Neuronal stem cell (in vitro differentiated cells): ENCODE measurements around the gene ETS1.

Experiments
- DNase-seq: peaks from one replicate; pipeline ENCODE4 v3.0.0-alpha.2; 2013; ENCODE audit warnings: low spot score
- H2AFZ ChIP-seq: one replicate; pipeline ENCODE4 v1.6.1; 2013; ENCODE audit warnings: mild to moderate bottlenecking, low read length, inconsistent platforms
- H2AK5ac ChIP-seq: 2 replicates; pipeline ENCODE4 v1.6.1; 2013; ENCODE audit warnings: low read depth, mild to moderate bottlenecking, inconsistent platforms, low read length, moderate library complexity, mixed read lengths
- H2BK120ac ChIP-seq: 2 replicates; pipeline ENCODE4 v1.6.1; 2013; ENCODE audit warnings: low read depth, mild to moderate bottlenecking, inconsistent platforms, low read length, moderate library complexity, mixed read lengths
- H2BK12ac ChIP-seq: one replicate; pipeline ENCODE4 v1.6.1; 2013; ENCODE audit warnings: low read length, inconsistent platforms
- H2BK15ac ChIP-seq: 2 replicates; pipeline ENCODE4 v1.6.1; 2013; ENCODE audit warnings: mild to moderate bottlenecking, low read length, inconsistent platforms, mixed read lengths
- H2BK5ac ChIP-seq: one replicate; pipeline ENCODE4 v1.6.1; 2013; ENCODE audit warnings: inconsistent platforms, mild to moderate bottlenecking, low read length, moderate library complexity
- H3K14ac ChIP-seq: one replicate; pipeline ENCODE4 v1.6.1; 2013; ENCODE audit warnings: low read length, inconsistent platforms
- H3K18ac ChIP-seq: 2 replicates; pipeline ENCODE4 v1.6.1; 2013; ENCODE audit warnings: low read length, inconsistent platforms
- H3K23ac ChIP-seq: 2 replicates; pipeline ENCODE4 v1.6.1; 2013; ENCODE audit warnings: low read depth, mild to moderate bottlenecking, mixed read lengths, low read length, inconsistent platforms; ENCODE audit not compliant: poor library complexity
- H3K27ac ChIP-seq: replicated peaks from 3 replicates; pipeline ENCODE4 v1.5.1; 2013; ENCODE audit warnings: low read length, inconsistent platforms
- H3K27me3 ChIP-seq, 3 experiments: 2 replicates each; pipeline ENCODE4 v1.6.1; 2013; ENCODE audit warnings: low read length in 3 of 3, mild to moderate bottlenecking in 2 of 3, inconsistent platforms in 1 of 3, low read depth in 1 of 3, mixed read lengths in 1 of 3, moderate library complexity in 1 of 3; ENCODE audit not compliant: control insufficient read depth in 3 of 3, insufficient read depth in 3 of 3
- H3K36me3 ChIP-seq, 2 donors: replicated peaks in 1 of 2; 2 replicates each; pipeline ENCODE4 v1.6.1; 2013; ENCODE audit warnings: low read length in 2 of 2; ENCODE audit not compliant: control insufficient read depth in 2 of 2, insufficient read depth in 2 of 2
- H3K4ac ChIP-seq: 2 replicates; pipeline ENCODE4 v1.6.1; 2013; ENCODE audit warnings: inconsistent platforms, mild to moderate bottlenecking, low read length, moderate library complexity
- H3K4me1 ChIP-seq, 2 donors: 1 replicate in 1 of 2; 2 replicates in 1 of 2; pipeline ENCODE4 v1.6.1; 2013; ENCODE audit warnings: low read length in 2 of 2, low read depth in 1 of 2; ENCODE audit not compliant: control insufficient read depth in 2 of 2, insufficient read depth in 1 of 2
- H3K4me2 ChIP-seq: one replicate; pipeline ENCODE4 v1.6.1; 2013; ENCODE audit warnings: mild to moderate bottlenecking, low read length, inconsistent platforms; ENCODE audit not compliant: insufficient read depth, poor library complexity, severe bottlenecking
- H3K4me3 ChIP-seq, 2 donors: 2 replicates each; pipeline ENCODE4 v1.5.1; 2013; ENCODE audit warnings: low read length in 2 of 2, mild to moderate bottlenecking in 2 of 2, inconsistent platforms in 1 of 2, moderate library complexity in 1 of 2
- H3K79me1 ChIP-seq: one replicate; pipeline ENCODE4 v1.6.1; 2013; ENCODE audit warnings: low read depth, mild to moderate bottlenecking, inconsistent platforms, low read length, moderate library complexity
- H3K9ac ChIP-seq: one replicate; pipeline ENCODE4 v1.6.1; 2013; ENCODE audit warnings: mild to moderate bottlenecking, low read depth, low read length, inconsistent platforms; ENCODE audit not compliant: poor library complexity
- H3K9me3 ChIP-seq, 2 donors: replicated peaks in 1 of 2; 2 replicates each; pipeline versions ENCODE3 to v1.6.1; 2013; ENCODE audit warnings: low read length in 2 of 2, mild to moderate bottlenecking in 2 of 2, inconsistent platforms in 1 of 2, low read depth in 1 of 2, mixed read lengths in 1 of 2, moderate library complexity in 1 of 2; ENCODE audit not compliant: control insufficient read depth in 2 of 2, insufficient read depth in 1 of 2
- H4K8ac ChIP-seq: one replicate; pipeline ENCODE4 v1.6.1; 2013; ENCODE audit warnings: low read depth, mild to moderate bottlenecking, inconsistent platforms, low read length, moderate library complexity
- H4K91ac ChIP-seq: one replicate; pipeline ENCODE4 v1.6.1; 2013; ENCODE audit warnings: low read length, low read depth, mild to moderate bottlenecking, inconsistent platforms; ENCODE audit not compliant: poor library complexity
- WGBS, 2 donors: extraction: QIAGEN DNeasy Blood & Tissue Kit; methylation state at CpG; one replicate each; pipeline ENCODE4 v1.1.7; 2013; ENCODE audit warnings: missing lambda C conversion rate in 2 of 2, mixed read lengths in 1 of 2; ENCODE audit not compliant: insufficient read length in 2 of 2, insufficient replicate concordance in 1 of 2; ENCODE audit errors: extremely low coverage in 2 of 2; 5-methylcytosine and 5-hydroxymethylcytosine counted together

Gene ETS1

DNA sequence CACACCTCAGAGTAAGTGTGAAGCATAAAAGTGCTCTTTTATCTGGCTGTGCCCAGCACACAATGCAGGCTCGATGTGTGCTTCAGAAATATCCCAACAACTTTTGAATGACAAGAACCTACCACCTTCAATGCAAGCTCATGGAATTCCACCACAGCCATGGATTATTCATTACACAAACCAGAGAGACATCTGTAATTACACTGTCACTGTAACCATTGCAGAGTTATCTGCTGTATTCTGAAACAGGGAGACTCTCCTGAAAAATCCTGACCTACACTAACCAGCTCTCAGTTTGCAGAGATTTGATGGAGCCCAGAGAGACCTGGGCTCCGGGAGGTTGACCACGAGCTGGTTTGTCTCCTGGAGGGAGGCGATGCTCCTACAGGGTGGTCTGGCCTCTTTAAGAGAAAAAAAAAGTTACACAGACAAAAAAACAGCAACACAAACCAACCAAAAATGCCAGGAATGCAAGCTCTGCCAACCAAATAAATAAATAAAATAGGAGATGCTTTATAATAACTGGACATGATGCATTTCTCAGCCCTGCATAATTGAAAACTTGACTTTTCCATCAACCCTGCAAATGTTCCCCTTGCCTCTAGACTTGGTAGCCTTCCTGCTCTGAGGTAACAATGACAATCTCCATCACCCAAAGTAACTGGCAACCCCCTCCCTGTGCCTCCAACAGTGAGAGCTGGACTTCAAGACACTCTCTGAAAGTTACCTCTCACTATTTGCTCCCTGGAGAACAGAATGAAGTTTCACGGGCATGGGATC, 69.7 kb downstream of the ETS1 start:
- no peak overlapping the region for H3K4me2 ChIP-seq
- H3K18ac ChIP-seq, result no peak overlapping the region
- no CpG with 5 or more reads among the region's 5 CpGs for WGBS, 2 donors
- no peak overlapping the region for H3K27ac ChIP-seq
- peaks cover 0 to 36% (median 8%) of the 10 kb centered on the region in 3 experiments for H3K27me3 ChIP-seq
- H4K91ac ChIP-seq, result no peak overlapping the region
- no peak overlapping the region for H3K23ac ChIP-seq
- H2BK15ac ChIP-seq, result no peak overlapping the region
- DNase-seq, result no peak
- H2AFZ ChIP-seq, result no peak overlapping the region
- H3K9me3 ChIP-seq, result no peaks in the 10 kb centered on the region
- H3K4me3 ChIP-seq, result no peak overlapping the region
- no peaks in the 10 kb centered on the region for H3K79me1 ChIP-seq
- H2BK120ac ChIP-seq, result no peak overlapping the region
- no peak overlapping the region for H3K4ac ChIP-seq
- H3K36me3 ChIP-seq, result peaks cover 0 to 8% of the 10 kb centered on the region in 2 donors
- no peak overlapping the region for H4K8ac ChIP-seq
- H3K14ac ChIP-seq, result no peak overlapping the region
- H3K4me1 ChIP-seq, result peaks cover 5 to 11% of the 10 kb centered on the region in 2 donors
- H3K9ac ChIP-seq, result no peak overlapping the region
- no peak overlapping the region for H2AK5ac ChIP-seq
- no peak overlapping the region for H2BK5ac ChIP-seq
- no peak overlapping the region for H2BK12ac ChIP-seq

DNA sequence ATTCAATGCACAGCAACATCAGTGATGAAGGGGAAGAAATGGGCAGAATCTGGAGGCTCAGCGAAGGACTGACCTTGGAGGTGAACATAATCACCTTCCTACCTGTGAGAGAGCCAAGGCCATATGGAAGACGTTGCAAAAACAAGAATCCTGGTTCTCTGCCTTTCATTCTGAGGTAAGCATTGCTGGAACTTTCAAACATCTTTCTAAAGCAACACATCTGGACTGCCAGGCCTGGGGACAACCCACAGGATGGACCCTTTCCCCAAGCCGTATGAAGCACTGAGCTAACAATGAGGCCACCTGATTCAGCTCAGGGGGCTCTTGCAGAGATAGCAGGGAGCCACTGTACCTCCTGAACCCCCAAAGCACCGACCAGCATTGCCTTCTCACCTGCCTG, 70.5 kb downstream of the ETS1 start:
- Histone ChIP-seq H2BK5ac (no peak overlapping the region), H3K4ac (no peak overlapping the region), H3K14ac (no peak overlapping the region), H3K4me3 (no peak overlapping the region), H2BK120ac (no peak overlapping the region), H3K36me3 (peaks cover 0 to 11% of the 10 kb centered on the region in 2 donors), H2AFZ (no peak overlapping the region), H3K9ac (no peak overlapping the region), H3K4me1 (peaks cover 4 to 10% of the 10 kb centered on the region in 2 donors), H2AK5ac (no peak overlapping the region), H3K27me3 (peaks cover 0 to 32% (median 8%) of the 10 kb centered on the region in 3 experiments), H3K79me1 (no peaks in the 10 kb centered on the region), H3K4me2 (no peak overlapping the region), H3K23ac (no peak overlapping the region), H3K9me3 (no peaks in the 10 kb centered on the region), H3K18ac (no peak overlapping the region), H2BK15ac (no peak overlapping the region), H3K27ac (no peak overlapping the region), H4K8ac (no peak overlapping the region), H2BK12ac (no peak overlapping the region), H4K91ac (no peak overlapping the region)
- no CpG with 5 or more reads among the region's 4 CpGs for WGBS, 2 donors
- DNase-seq, result no peak

DNA sequence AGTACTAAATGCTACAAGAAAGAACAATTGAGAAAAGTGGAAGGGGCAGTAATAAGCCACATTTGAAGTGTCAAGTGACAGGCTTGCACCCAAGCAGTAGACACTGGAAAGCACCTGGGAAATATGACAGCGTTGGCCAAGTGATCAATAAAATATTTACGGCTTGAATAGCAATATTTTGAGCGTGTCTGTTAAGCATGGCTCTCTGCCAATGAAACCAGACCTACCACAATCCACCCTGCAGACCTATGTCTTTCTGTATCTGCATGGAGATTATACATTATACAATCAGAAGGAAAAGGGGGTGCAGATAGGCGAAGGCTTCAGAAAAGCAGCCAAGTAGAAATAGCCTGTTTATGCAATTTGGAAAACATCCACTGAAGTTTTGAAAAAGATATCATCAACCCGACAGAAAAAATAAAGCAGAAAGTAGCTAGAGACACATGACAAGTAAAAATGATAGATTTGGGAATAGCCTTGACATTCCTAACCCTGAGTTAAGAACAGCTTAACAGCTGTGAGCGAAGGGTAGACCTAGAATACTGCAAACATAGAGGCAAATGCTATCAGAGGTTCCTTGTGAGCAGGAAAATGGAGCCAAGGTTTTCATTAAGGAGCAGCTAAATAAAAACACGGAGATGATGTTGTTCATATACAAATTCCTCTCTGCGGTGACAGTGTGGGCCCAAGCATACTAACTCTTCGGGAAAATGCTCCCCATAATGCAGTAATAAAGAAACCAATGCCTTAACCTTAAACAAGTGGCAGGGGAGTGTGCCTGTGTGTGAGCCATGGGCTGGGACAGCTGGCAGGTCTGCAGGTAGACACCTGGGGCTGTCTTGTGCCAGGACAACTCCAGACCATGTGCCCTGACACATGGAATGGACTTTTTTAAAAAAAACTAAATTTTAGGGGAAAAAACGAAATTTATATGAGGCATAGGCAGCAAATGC, 71.3 kb downstream of the ETS1 start:
- H2BK120ac ChIP-seq, result no peak overlapping the region
- H3K14ac ChIP-seq, result no peak overlapping the region
- no peaks in the 10 kb centered on the region for H3K79me1 ChIP-seq
- H2BK12ac ChIP-seq, result no peak overlapping the region
- H3K4me2 ChIP-seq, result no peak overlapping the region
- no peak overlapping the region for H2BK5ac ChIP-seq
- H2AK5ac ChIP-seq, result no peak overlapping the region
- no peak overlapping the region for H2BK15ac ChIP-seq
- no peak overlapping the region for H4K91ac ChIP-seq
- H3K36me3 ChIP-seq, result peaks cover 0 to 11% of the 10 kb centered on the region in 2 donors
- WGBS, 2 donors, result no CpG with 5 or more reads among the region's 10 CpGs
- H3K27me3 ChIP-seq, result peaks cover 0 to 24% (median 3%) of the 10 kb centered on the region in 3 experiments
- no peak overlapping the region for H4K8ac ChIP-seq
- no peak overlapping the region for H3K23ac ChIP-seq
- H3K4me3 ChIP-seq, result no peak overlapping the region
- no peak overlapping the region for H3K18ac ChIP-seq
- peaks cover 0 to 10% of the 10 kb centered on the region in 2 donors for H3K4me1 ChIP-seq
- no peak overlapping the region for H2AFZ ChIP-seq
- H3K27ac ChIP-seq, result no peak overlapping the region
- no peak overlapping the region for H3K4ac ChIP-seq
- no peak overlapping the region for H3K9ac ChIP-seq
- DNase-seq, result no peak
- H3K9me3 ChIP-seq, result no peaks in the 10 kb centered on the region

DNA sequence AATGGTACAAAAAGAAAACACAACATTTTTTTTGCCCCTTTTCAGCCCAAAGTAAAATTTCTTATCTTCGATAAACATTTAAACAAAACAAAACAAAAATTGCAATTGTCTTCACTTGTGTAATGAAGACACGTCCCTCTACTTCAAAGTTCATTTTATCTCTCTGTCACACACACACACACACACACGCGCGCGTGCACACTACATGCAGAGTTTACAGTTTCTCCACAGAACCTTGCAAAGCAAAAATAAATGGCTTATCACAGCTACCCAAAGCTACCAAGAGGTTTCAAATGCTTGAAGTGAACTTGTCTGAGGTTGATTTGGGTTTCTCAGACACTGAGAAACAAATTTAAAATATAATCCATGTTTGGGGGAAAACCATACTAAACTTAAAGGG, 72.3 kb downstream of the ETS1 start:
- Histone ChIP-seq H4K91ac (no peak overlapping the region), H3K9me3 (no peaks in the 10 kb centered on the region), H4K8ac (no peak overlapping the region), H3K36me3 (peaks cover 0 to 11% of the 10 kb centered on the region in 2 donors), H3K23ac (no peak overlapping the region), H3K4me2 (no peak overlapping the region), H2BK15ac (no peak overlapping the region), H2BK12ac (no peak overlapping the region), H3K4ac (no peak overlapping the region), H3K27ac (no peak overlapping the region), H2AFZ (no peak overlapping the region), H3K4me3 (no peak overlapping the region), H2AK5ac (no peak overlapping the region), H3K18ac (no peak overlapping the region), H2BK5ac (no peak overlapping the region), H3K9ac (no peak overlapping the region), H3K79me1 (no peaks in the 10 kb centered on the region), H3K14ac (no peak overlapping the region), H3K4me1 (peaks cover 0 to 10% of the 10 kb centered on the region in 2 donors), H2BK120ac (no peak overlapping the region), H3K27me3 (peaks cover 0 to 14% (median 0%) of the 10 kb centered on the region in 3 experiments)
- no peak for DNase-seq
- WGBS, 2 donors, result 100% methylated on average over 1 of the region's 6 CpGs; no CpG with 5 or more reads in 1 of the 2 donors
